Ishikawa (cell line): ENCODE results near the gene LRRC28.

Source experiments
- CEBPB ChIP-seq: IDR thresholded peaks from 2 replicates; pipeline ENCODE4 v1.6.1; 2012
- FOXM1 ChIP-seq: IDR thresholded peaks from 2 replicates; pipeline ENCODE4 v1.6.1; 2012; ENCODE audit warnings: low read depth, borderline replicate concordance
- RAD21 ChIP-seq: IDR thresholded peaks from 2 replicates; pipeline ENCODE4 v1.6.1; 2012; ENCODE audit warnings: low read depth
- YY1 ChIP-seq: IDR thresholded peaks from 2 replicates; pipeline ENCODE4 v1.6.1; 2012; ENCODE audit warnings: low read depth

DNA sequence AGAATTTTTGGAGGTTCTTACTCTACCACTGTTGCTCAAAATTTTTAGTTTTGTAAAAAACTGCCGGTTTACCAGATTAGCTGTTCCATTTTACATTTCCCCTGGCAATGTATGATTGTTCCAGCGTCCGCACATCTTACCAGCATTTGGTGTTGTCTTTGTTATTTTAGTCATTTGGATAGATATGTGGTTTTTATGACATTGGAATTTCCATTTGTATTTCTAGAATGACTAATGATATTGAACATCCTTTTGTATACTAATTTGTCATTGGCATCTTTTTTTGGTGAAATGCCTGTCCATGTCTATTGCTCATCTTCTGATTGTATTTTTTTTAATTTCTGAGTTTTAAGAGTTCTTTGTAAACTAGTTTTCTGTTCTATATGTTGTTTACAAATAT, 28.5 kb downstream of the LRRC28 start:
- TF ChIP-seq CEBPB (no peak), RAD21 (no peak), YY1 (no peak), FOXM1 (no peak)
